NB4 (cell line): Measurements from ENCODE around the gene BSX.

ENCODE experiments used
- CTCF ChIP-seq: IDR thresholded peaks from one replicate; pipeline ENCODE4 v1.5.1; 2012; ENCODE audit warnings: low read depth, low read length
- MAX ChIP-seq: IDR thresholded peaks from 2 replicates; pipeline ENCODE4 v1.6.1; 2011; ENCODE audit warnings: low read depth, low read length
- MYC ChIP-seq: IDR thresholded peaks from 2 replicates; pipeline ENCODE4 v1.6.1; 2011; ENCODE audit warnings: low read depth, low read length
- POLR2A ChIP-seq: IDR thresholded peaks from 2 replicates; pipeline ENCODE4 v1.6.1; 2011; ENCODE audit warnings: mild to moderate bottlenecking; ENCODE audit not compliant: insufficient read length; ENCODE audit errors: extremely low read depth

- no peak for TF ChIP-seq MAX
- no peak for TF ChIP-seq POLR2A
- no peak for TF ChIP-seq CTCF
- TF ChIP-seq MYC: no peak
Measured at GRCh38 chr11:122937983-122938382, 43.7 kb downstream of the BSX start.
